ENCODE data around the gene GAPVD1.

DNA sequence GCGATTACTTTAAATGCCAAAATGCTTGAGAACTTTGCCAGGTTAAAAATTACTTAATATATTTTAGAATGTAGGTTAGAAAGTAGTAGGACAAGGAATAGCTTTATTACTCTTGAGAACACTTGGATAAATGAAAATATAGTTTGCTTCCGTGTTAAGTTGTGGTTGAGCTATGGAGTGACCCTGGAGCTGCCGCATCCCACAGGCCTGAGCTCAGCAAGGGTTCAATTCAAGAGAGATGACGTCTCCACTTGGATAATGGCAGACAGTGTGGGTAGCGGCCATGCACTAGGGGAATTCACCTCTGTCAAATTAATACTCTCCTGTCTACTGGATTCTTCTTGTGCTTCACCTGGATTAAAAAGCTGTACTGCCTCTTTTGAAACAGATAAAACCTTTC is 105.0 kb downstream of the GAPVD1 start:
- TF ChIP-seq CTCF (IDR thresholded peaks at IDR 0.05) = no peak
- no peak for TF ChIP-seq POLR2A (IDR thresholded peaks at IDR 0.05)

All from esophagus squamous epithelium (tissue), 4 donors.